HFFc6 (cell line): Measurements from ENCODE around the gene FHOD3. TPM values are rescaled to one million over a fixed set of nuclear protein-coding genes. Genes with fewer than 3 reads are reported as not detected.

Experiments used
- DNase-seq: peaks from one replicate; pipeline ENCODE4 v3.0.0-alpha.2; 2018
- H3K27ac Mint-ChIP-seq: 2 replicates; pipeline ENCODE4 v1.8.0; 2020; ENCODE audit warnings: mild to moderate bottlenecking, mixed read lengths
- H3K27me3 Mint-ChIP-seq: 2 replicates; pipeline ENCODE4 v1.8.0; 2021; ENCODE audit warnings: mild to moderate bottlenecking, moderate library complexity, mixed read lengths; ENCODE audit not compliant: insufficient read depth
- H3K36me3 Mint-ChIP-seq: 2 replicates; pipeline ENCODE4 v1.8.0; 2021; ENCODE audit warnings: low read depth, mixed read lengths
- H3K4me1 Mint-ChIP-seq: 2 replicates; pipeline ENCODE4 v1.8.0; 2020; ENCODE audit warnings: low read depth, mixed read lengths
- H3K4me3 Mint-ChIP-seq: 2 replicates; pipeline ENCODE4 v1.8.0; 2020; ENCODE audit warnings: mild to moderate bottlenecking, moderate library complexity, mixed read lengths
- H3K9me3 Mint-ChIP-seq: 2 replicates; pipeline ENCODE4 v1.8.0; 2020; ENCODE audit warnings: mild to moderate bottlenecking, mixed read lengths
- CTCF ChIP-seq: fragments of 200-600 bp; sonication (generic); IDR thresholded peaks from 2 replicates; pipeline ENCODE4 v1.5.0; 2021; ENCODE audit warnings: antibody characterized with exemption, mild to moderate bottlenecking
- total RNA-seq, 6 experiments: library from RNA; stranded (reverse); fragmentation: NEBNext Ultra II Directional; extraction: Animal tissue kit (Norgen Biotek cat#: 25700); gene quantifications; 2 replicates in 1 of 6; 3 replicates in 5 of 6; pipeline ENCODE4 v1.2.3, GENCODE V29; 2021

Gene FHOD3
- total RNA-seq, 6 experiments from 2014 or later: 32.8 to 67.6 (median 61.4) TPM

- Mint-ChIP-seq H3K27ac (no peak overlapping the region), H3K9me3 (no peaks in the 10 kb centered on the region), H3K36me3 (peaks cover 2% of the 10 kb centered on the region; the same call in 1 of the 2 replicates), H3K27me3 (peaks cover 1% of the 10 kb centered on the region; the same call in 1 of the 2 replicates), H3K4me3 (no peak overlapping the region), H3K4me1 (peaks cover 19% of the 10 kb centered on the region)
- no peak for DNase-seq
- no peak for TF ChIP-seq CTCF
These were observed 184.4 kb downstream of the FHOD3 start for GRCh38 chr18:36481935-36482334.

GRCh38 chr18:36484591-36484990, 187.1 kb downstream of the FHOD3 start:
- peaks cover 19% of the 10 kb centered on the region for H3K4me1 Mint-ChIP-seq
- peaks cover 13% of the 10 kb centered on the region for H3K36me3 Mint-ChIP-seq
- no peaks in the 10 kb centered on the region for H3K9me3 Mint-ChIP-seq
- no peak for DNase-seq
- H3K27ac Mint-ChIP-seq: no peak overlapping the region
- no peak overlapping the region for H3K4me3 Mint-ChIP-seq
- H3K27me3 Mint-ChIP-seq: no peaks in the 10 kb centered on the region
- TF ChIP-seq CTCF: no peak

DNA sequence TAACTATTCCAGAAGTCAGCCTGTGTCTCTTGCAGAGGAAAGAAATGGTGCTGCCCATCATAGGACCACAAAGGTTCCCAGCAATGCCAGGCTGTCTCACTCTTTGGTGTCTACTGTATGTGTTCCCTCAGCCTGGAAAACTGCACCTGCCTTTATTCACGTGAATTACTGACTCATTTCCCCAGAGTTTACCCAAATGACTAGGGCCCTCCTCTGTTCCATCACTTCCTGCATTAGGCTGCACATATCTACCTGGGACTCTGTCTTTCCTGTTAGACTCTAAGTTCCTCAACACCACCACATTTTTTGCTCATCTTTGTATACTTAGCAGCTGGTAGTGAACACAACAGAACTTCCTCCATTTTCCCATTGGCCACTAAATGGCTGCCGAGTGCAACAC, 188.3 kb downstream of the FHOD3 start:
- DNase-seq: no peak
- Mint-ChIP-seq H3K27me3 (peaks cover 1% of the 10 kb centered on the region; the same call in 1 of the 2 replicates), H3K27ac (no peak overlapping the region), H3K9me3 (no peaks in the 10 kb centered on the region), H3K4me3 (no peak overlapping the region), H3K4me1 (peaks cover 21% of the 10 kb centered on the region), H3K36me3 (peaks cover 13% of the 10 kb centered on the region)
- no peak for TF ChIP-seq CTCF

DNA sequence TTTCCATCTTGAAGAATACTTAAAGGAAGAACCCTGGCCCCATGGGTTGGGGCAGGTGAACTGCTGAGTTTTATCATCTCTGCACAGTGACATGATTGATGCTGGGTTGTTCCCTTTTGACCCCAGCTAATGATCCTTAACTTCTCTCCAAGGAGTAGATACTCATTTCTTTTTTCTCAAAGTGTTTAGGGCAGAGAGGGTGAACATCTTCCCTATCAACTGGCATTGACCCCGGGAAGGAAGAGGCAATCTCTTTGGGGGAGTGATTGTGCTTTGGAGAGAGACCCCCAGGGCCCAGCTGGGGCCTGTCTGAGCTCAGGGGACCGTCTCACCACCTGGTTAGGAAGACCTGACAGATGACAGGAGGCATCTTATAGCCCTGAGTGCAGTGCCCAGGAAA, 190.6 kb downstream of the FHOD3 start:
- Mint-ChIP-seq H3K27ac (no peak overlapping the region), H3K9me3 (no peaks in the 10 kb centered on the region), H3K4me1 (peaks cover 21% of the 10 kb centered on the region), H3K4me3 (no peak overlapping the region), H3K27me3 (peaks cover 3% of the 10 kb centered on the region; the same call in 1 of the 2 replicates), H3K36me3 (peaks cover 20% of the 10 kb centered on the region)
- no peak for TF ChIP-seq CTCF
- DNase-seq: no peak

- H3K4me1 Mint-ChIP-seq: peaks cover 31% of the 10 kb centered on the region
- no peak overlapping the region for H3K4me3 Mint-ChIP-seq
- H3K27me3 Mint-ChIP-seq: peaks cover 3% of the 10 kb centered on the region; the same call in 1 of the 2 replicates
- no peak for TF ChIP-seq CTCF
- H3K27ac Mint-ChIP-seq: no peak overlapping the region
- H3K36me3 Mint-ChIP-seq: peaks cover 20% of the 10 kb centered on the region
- H3K9me3 Mint-ChIP-seq: no peaks in the 10 kb centered on the region
- DNase-seq: no peak
These were observed 193.4 kb downstream of the FHOD3 start for GRCh38 chr18:36490897-36491296.
